ENCODE measurements around the gene ISLR2.

Gene ISLR2

GRCh38 chr15:74175271-74176191, 45.1 kb downstream of the ISLR2 start:
- Histone ChIP-seq H3K4me3 (ENCODE audit: low read depth in 1 of 2, low read length in 1 of 2) (no peak overlapping the region), H3K27ac (no peak overlapping the region)

GRCh38 chr15:74176262-74177214, 46.2 kb downstream of the ISLR2 start:
- TF ChIP-seq CTCF (IDR thresholded peaks at IDR 0.05), result no peak
- Histone ChIP-seq H3K9me3 (no peaks in the 10 kb centered on the region), H3K4me1 (ENCODE audit: control insufficient read depth in 1 of 2, insufficient read depth in 1 of 2, low read depth in 1 of 2, low read length in 1 of 2) (no peaks in the 10 kb centered on the region), H3K27me3 (peaks cover 3% of the 10 kb centered on the region), H3K27ac (no peak overlapping the region), H3K36me3 (no peaks in the 10 kb centered on the region), H3K4me3 (ENCODE audit: low read depth in 1 of 2, low read length in 1 of 2) (no peak overlapping the region)

More at GRCh38 chr15:74175271-74176191, 45.1 kb downstream of the ISLR2 start:
- Histone ChIP-seq H3K4me1 (ENCODE audit: control insufficient read depth in 1 of 2, insufficient read depth in 1 of 2, low read depth in 1 of 2, low read length in 1 of 2) (no peaks in the 10 kb centered on the region), H3K27me3 (peaks cover 3% of the 10 kb centered on the region), H3K9me3 (no peaks in the 10 kb centered on the region), H3K36me3 (no peaks in the 10 kb centered on the region)
- no peak for TF ChIP-seq CTCF (IDR thresholded peaks at IDR 0.05)

GRCh38 chr15:74178326-74179100, 48.1 kb downstream of the ISLR2 start:
- Histone ChIP-seq H3K27me3 (peaks cover 3% of the 10 kb centered on the region), H3K27ac (no peak overlapping the region), H3K4me1 (ENCODE audit: control insufficient read depth in 1 of 2, insufficient read depth in 1 of 2, low read depth in 1 of 2, low read length in 1 of 2) (no peaks in the 10 kb centered on the region), H3K9me3 (no peaks in the 10 kb centered on the region), H3K4me3 (ENCODE audit: low read depth in 1 of 2, low read length in 1 of 2) (no peak overlapping the region), H3K36me3 (no peaks in the 10 kb centered on the region)
- TF ChIP-seq CTCF (IDR thresholded peaks at IDR 0.05), result no peak

GRCh38 chr15:74179101-74179841, 48.9 kb downstream of the ISLR2 start:
- Histone ChIP-seq H3K4me3 (ENCODE audit: low read depth in 1 of 2, low read length in 1 of 2) (no peak overlapping the region), H3K36me3 (no peaks in the 10 kb centered on the region), H3K4me1 (ENCODE audit: control insufficient read depth in 1 of 2, insufficient read depth in 1 of 2, low read depth in 1 of 2, low read length in 1 of 2) (no peaks in the 10 kb centered on the region), H3K27ac (no peak overlapping the region), H3K9me3 (no peaks in the 10 kb centered on the region), H3K27me3 (peaks cover 3% of the 10 kb centered on the region)
- no peak for TF ChIP-seq CTCF (IDR thresholded peaks at IDR 0.05)
